ENCODE data around the gene CABLES2.

DNA sequence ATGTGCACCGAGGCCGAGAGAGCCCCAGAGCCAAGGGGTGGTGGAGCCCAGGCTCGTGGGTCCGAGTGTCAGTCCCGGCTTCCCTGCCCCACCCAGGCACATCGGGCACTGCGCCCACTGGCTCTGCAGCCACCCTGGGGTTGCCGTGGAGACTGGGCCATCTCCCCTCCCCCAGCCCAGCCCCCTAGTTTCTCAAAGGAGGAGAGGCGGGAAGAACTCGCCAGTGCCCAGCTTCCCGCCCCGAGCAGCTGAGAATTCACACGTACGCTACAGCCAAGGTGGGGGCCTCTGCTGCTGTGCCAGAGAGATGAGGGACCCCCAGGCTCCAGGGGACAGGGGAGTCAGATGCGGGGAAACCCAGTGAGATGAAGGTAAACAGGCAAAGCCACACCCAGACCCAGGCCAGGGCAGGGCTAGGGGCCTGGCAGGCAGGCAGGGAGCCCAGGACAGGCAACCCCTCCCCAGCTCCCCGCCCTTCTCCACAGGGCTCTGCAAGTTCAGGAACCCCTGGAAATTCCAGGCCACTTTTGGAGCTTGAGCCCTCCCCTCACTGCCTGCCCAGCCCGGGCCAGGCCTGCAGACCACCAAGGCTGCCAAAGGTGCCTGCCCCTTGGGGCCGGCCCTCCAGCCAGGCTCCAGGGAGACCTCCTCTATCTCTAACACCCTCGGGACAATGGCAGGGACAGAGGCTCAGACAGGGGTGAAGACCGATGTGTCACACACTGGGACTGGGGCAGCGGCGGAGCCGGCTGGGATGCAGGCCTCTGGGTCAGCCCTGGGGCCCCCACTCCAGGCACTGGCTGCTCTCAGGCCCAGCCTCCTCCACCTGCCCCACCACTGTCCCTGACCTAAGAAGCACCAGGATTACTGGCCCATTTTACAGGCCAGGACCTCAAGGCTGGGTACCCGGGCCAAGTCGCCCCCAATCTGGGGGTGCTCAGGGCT is 46.0 kb downstream of the CABLES2 start:
- TF ChIP-seq, protein P1, sequence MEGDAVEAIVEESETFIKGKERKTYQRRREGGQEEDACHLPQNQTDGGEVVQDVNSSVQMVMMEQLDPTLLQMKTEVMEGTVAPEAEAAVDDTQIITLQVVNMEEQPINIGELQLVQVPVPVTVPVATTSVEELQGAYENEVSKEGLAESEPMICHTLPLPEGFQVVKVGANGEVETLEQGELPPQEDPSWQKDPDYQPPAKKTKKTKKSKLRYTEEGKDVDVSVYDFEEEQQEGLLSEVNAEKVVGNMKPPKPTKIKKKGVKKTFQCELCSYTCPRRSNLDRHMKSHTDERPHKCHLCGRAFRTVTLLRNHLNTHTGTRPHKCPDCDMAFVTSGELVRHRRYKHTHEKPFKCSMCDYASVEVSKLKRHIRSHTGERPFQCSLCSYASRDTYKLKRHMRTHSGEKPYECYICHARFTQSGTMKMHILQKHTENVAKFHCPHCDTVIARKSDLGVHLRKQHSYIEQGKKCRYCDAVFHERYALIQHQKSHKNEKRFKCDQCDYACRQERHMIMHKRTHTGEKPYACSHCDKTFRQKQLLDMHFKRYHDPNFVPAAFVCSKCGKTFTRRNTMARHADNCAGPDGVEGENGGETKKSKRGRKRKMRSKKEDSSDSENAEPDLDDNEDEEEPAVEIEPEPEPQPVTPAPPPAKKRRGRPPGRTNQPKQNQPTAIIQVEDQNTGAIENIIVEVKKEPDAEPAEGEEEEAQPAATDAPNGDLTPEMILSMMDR (conservative IDR thresholded peaks at IDR 0.05; ENCODE audit: low read depth, low read length), result no peak
- no peak for TF ChIP-seq RAD21 (IDR thresholded peaks at IDR 0.05; ENCODE audit: low read length)
- no peak for TF ChIP-seq MXI1 (IDR thresholded peaks at IDR 0.05; ENCODE audit: borderline replicate concordance, low read depth, low read length)
- TF ChIP-seq CEBPB (IDR thresholded peaks at IDR 0.05; ENCODE audit: low read depth, low read length), result no peak

Data from IMR-90 (cell line).